Measurements from ENCODE around the gene TEC. TPM values are rescaled to one million over a fixed set of nuclear protein-coding genes. Genes with fewer than 3 reads are reported as not detected.

The TEC gene
- total RNA-seq, 1 donor from 2014 or later, result not detected

DNA sequence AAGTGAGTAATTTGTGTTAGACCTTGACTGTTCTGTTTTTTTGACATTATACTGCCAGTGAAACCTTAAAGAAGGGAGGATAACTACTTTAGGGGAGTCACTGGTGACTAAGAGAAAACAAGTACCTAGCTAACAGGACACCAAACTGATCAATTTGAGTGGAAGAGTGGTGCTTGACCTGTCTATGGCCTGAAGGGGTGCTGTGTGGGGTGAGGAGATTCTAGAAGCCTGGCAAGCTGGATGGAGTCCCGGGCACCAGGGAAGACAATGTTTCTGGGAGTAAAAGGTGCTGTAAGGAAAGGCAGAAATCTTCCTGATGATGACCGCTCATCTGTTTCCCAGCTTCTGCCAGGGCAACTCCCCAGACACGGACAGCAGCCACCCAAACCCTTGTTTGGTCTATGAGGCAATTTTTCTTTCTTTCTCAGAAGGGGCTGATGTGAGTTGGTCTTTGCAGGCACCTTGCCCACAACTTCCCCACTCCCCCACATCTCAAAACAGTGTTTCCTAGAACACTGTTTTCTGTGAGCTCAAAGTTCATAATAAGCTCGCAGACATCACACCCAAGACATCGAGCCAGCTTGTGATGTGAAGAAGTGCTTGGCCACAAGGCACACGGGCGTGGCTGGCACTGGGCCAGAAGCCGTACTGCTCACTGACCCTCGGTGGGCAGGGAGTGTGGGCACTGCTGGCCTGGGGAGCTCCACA, 140.2 kb downstream of the TEC start:
- Mint-ChIP-seq H3K27ac (no peak overlapping the region), H3K4me1 (peaks cover 7% of the 10 kb centered on the region), H3K4me3 (no peak overlapping the region), H3K9me3 (no peaks in the 10 kb centered on the region), H3K36me3 (no peaks in the 10 kb centered on the region), H3K27me3 (ENCODE audit: insufficient read depth, low read depth) (peaks cover 3% of the 10 kb centered on the region)
- peaks cover 12% of the 10 kb centered on the region for H3K4me1 ChIP-seq
- no peak overlapping the region for H3K4me3 ChIP-seq
- DNase-seq (ENCODE audit: low spot score), result no peak
- no peak overlapping the region for H3K9ac ChIP-seq
- H3K4me2 ChIP-seq, result no peak overlapping the region
- H3K79me2 ChIP-seq (ENCODE audit: low read depth), result no peaks in the 10 kb centered on the region
- H4K20me1 ChIP-seq (ENCODE audit: low read depth), result no peaks in the 10 kb centered on the region
- H3K36me3 ChIP-seq, result no peaks in the 10 kb centered on the region
- H3K27ac ChIP-seq, result no peak overlapping the region
- H2AFZ ChIP-seq (replicated peaks), result no peak overlapping the region
- H3F3A ChIP-seq (ENCODE audit: low read depth), result peaks cover 9% of the 10 kb centered on the region
- TF ChIP-seq EZH2phosphoT487 (IDR thresholded peaks at IDR 0.05) (no peak), EZH2 (IDR thresholded peaks at IDR 0.05) (no peak)
- TF ChIP-seq, protein P1, sequence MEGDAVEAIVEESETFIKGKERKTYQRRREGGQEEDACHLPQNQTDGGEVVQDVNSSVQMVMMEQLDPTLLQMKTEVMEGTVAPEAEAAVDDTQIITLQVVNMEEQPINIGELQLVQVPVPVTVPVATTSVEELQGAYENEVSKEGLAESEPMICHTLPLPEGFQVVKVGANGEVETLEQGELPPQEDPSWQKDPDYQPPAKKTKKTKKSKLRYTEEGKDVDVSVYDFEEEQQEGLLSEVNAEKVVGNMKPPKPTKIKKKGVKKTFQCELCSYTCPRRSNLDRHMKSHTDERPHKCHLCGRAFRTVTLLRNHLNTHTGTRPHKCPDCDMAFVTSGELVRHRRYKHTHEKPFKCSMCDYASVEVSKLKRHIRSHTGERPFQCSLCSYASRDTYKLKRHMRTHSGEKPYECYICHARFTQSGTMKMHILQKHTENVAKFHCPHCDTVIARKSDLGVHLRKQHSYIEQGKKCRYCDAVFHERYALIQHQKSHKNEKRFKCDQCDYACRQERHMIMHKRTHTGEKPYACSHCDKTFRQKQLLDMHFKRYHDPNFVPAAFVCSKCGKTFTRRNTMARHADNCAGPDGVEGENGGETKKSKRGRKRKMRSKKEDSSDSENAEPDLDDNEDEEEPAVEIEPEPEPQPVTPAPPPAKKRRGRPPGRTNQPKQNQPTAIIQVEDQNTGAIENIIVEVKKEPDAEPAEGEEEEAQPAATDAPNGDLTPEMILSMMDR (IDR thresholded peaks at IDR 0.05), result no peak
- H3K27me3 ChIP-seq, result no peaks in the 10 kb centered on the region
- H3K9me3 ChIP-seq (ENCODE audit: low read depth), result no peaks in the 10 kb centered on the region

- no peak overlapping the region for H3K4me3 Mint-ChIP-seq
- H3K36me3 Mint-ChIP-seq, result no peaks in the 10 kb centered on the region
- TF ChIP-seq EZH2phosphoT487 (IDR thresholded peaks at IDR 0.05), result no peak
- TF ChIP-seq EZH2 (IDR thresholded peaks at IDR 0.05), result no peak
- TF ChIP-seq, protein P1 (IDR thresholded peaks at IDR 0.05), result peak; percentile 80
- peaks cover 3% of the 10 kb centered on the region for H3K27me3 Mint-ChIP-seq (ENCODE audit: insufficient read depth, low read depth)
- peak; percentile 89 for DNase-seq (ENCODE audit: low spot score)
- H2AFZ ChIP-seq (replicated peaks), result peak overlapping the region; percentile 86
- H3K4me1 Mint-ChIP-seq, result peaks cover 7% of the 10 kb centered on the region
- no peaks in the 10 kb centered on the region for H3K79me2 ChIP-seq (ENCODE audit: low read depth)
- peaks cover 12% of the 10 kb centered on the region for H3K4me1 ChIP-seq
- no peaks in the 10 kb centered on the region for H4K20me1 ChIP-seq (ENCODE audit: low read depth)
- peak overlapping the region; percentile 25 for H3K4me2 ChIP-seq
- H3K9me3 Mint-ChIP-seq, result no peaks in the 10 kb centered on the region
- no peak overlapping the region for H3K27ac ChIP-seq
- H3K27me3 ChIP-seq, result no peaks in the 10 kb centered on the region
- no peaks in the 10 kb centered on the region for H3K36me3 ChIP-seq
- H3F3A ChIP-seq (ENCODE audit: low read depth), result peaks cover 9% of the 10 kb centered on the region
- no peak overlapping the region for H3K9ac ChIP-seq
- H3K27ac Mint-ChIP-seq, result no peak overlapping the region
- no peaks in the 10 kb centered on the region for H3K9me3 ChIP-seq (ENCODE audit: low read depth)
- no peak overlapping the region for H3K4me3 ChIP-seq
These were observed 141.8 kb downstream of the TEC start for GRCh38 chr4:48127682-48128404.

- no peak overlapping the region for H3K9ac ChIP-seq
- peak; percentile 29 for DNase-seq (ENCODE audit: low spot score)
- no peaks in the 10 kb centered on the region for H3K36me3 Mint-ChIP-seq
- no peak overlapping the region for H3K4me3 Mint-ChIP-seq
- no peaks in the 10 kb centered on the region for H3K27me3 ChIP-seq
- H4K20me1 ChIP-seq (ENCODE audit: low read depth), result no peaks in the 10 kb centered on the region
- H3K79me2 ChIP-seq (ENCODE audit: low read depth), result no peaks in the 10 kb centered on the region
- H2AFZ ChIP-seq (replicated peaks), result no peak overlapping the region
- peaks cover 7% of the 10 kb centered on the region for H3K4me1 Mint-ChIP-seq
- H3K36me3 ChIP-seq, result no peaks in the 10 kb centered on the region
- H3K9me3 ChIP-seq (ENCODE audit: low read depth), result no peaks in the 10 kb centered on the region
- H3K27ac ChIP-seq, result no peak overlapping the region
- no peak for TF ChIP-seq EZH2phosphoT487 (IDR thresholded peaks at IDR 0.05)
- no peaks in the 10 kb centered on the region for H3K9me3 Mint-ChIP-seq
- no peak overlapping the region for H3K27ac Mint-ChIP-seq
- H3F3A ChIP-seq (ENCODE audit: low read depth), result peaks cover 9% of the 10 kb centered on the region
- peak overlapping the region; percentile 25 for H3K4me2 ChIP-seq
- H3K27me3 Mint-ChIP-seq (ENCODE audit: insufficient read depth, low read depth), result peaks cover 3% of the 10 kb centered on the region
- H3K4me1 ChIP-seq, result peaks cover 14% of the 10 kb centered on the region
- no peak overlapping the region for H3K4me3 ChIP-seq
These were observed 142.4 kb downstream of the TEC start for GRCh38 chr4:48127231-48127630.

DNA sequence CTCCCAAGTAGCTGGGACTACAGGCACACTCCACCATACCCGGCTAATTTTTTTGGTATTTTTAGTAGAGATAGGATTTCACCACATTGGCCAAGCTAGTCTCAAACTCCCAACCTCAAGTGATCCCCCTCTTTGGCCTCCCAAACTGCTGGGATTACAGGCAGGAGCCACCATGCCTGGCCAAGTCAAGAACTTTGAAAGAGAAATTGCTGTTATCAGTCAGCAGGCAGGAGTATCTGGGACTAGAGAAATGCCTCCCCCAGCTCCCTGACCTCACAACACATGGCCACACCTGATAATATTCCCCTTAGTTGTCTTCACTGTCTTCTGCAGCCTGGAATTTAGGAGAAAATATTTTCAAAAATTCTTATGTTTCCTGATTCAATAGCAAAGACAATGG, 143.0 kb downstream of the TEC start:
- no peaks in the 10 kb centered on the region for H4K20me1 ChIP-seq (ENCODE audit: low read depth)
- no peaks in the 10 kb centered on the region for H3K27me3 ChIP-seq
- peaks cover 21% of the 10 kb centered on the region for H3K4me1 ChIP-seq
- no peak overlapping the region for H3K27ac ChIP-seq
- Mint-ChIP-seq H3K9me3 (no peaks in the 10 kb centered on the region), H3K4me3 (no peak overlapping the region), H3K36me3 (no peaks in the 10 kb centered on the region), H3K27ac (no peak overlapping the region), H3K27me3 (ENCODE audit: insufficient read depth, low read depth) (peaks cover 3% of the 10 kb centered on the region), H3K4me1 (peaks cover 7% of the 10 kb centered on the region)
- no peaks in the 10 kb centered on the region for H3K9me3 ChIP-seq (ENCODE audit: low read depth)
- H3K4me2 ChIP-seq, result no peak overlapping the region
- peaks cover 9% of the 10 kb centered on the region for H3F3A ChIP-seq (ENCODE audit: low read depth)
- H3K79me2 ChIP-seq (ENCODE audit: low read depth), result no peaks in the 10 kb centered on the region
- H2AFZ ChIP-seq (replicated peaks), result no peak overlapping the region
- no peak overlapping the region for H3K4me3 ChIP-seq
- no peak for DNase-seq (ENCODE audit: low spot score)
- no peaks in the 10 kb centered on the region for H3K36me3 ChIP-seq
- H3K9ac ChIP-seq, result no peak overlapping the region
- TF ChIP-seq EZH2phosphoT487 (IDR thresholded peaks at IDR 0.05) (no peak), EZH2 (IDR thresholded peaks at IDR 0.05) (no peak)
- TF ChIP-seq, protein P1 (IDR thresholded peaks at IDR 0.05), result no peak

Measured in neural progenitor cell (in vitro differentiated cells).